Tibial artery (tissue), 4 donors: ENCODE measurements around the gene CDC73.
A peak's percentile ranks its signal among the peaks of the same experiment; 100 is the strongest.

Experiments used
- DNase-seq, 2 donors: peaks; one replicate each; pipeline ENCODE4 v3.0.0-alpha.2; 2019
- H3K27ac ChIP-seq, 2 donors: fragments of 200-600 bp; sonication (generic) in 1 of 2; 1 replicate in 1 of 2; 2 replicates in 1 of 2; pipeline ENCODE4 v1.5.1; 2018 to 2019; ENCODE audit warnings: mild to moderate bottlenecking in 1 of 2
- H3K27me3 ChIP-seq, 2 donors: fragments of 200-600 bp; sonication (generic) in 1 of 2; one replicate each; pipeline versions ENCODE4 v1.5.1 to v1.6.0; 2016 to 2019
- H3K36me3 ChIP-seq, 3 donors: fragments of 200-600 bp; sonication (generic) in 2 of 3; one replicate each; pipeline ENCODE4 v1.5.1; 2016 to 2019; ENCODE audit warnings: mild to moderate bottlenecking in 2 of 3
- H3K4me1 ChIP-seq, 4 donors: fragments of 200-600 bp; sonication (generic) in 2 of 4; 1 replicate in 3 of 4; 2 replicates in 1 of 4; pipeline ENCODE4 v1.5.1; 2016 to 2019
- H3K4me3 ChIP-seq, 2 donors: fragments of 200-600 bp; sonication (generic) in 1 of 2; 1 replicate in 1 of 2; 2 replicates in 1 of 2; pipeline ENCODE4 v1.5.1; 2018 to 2019; ENCODE audit warnings: mild to moderate bottlenecking in 2 of 2
- H3K9me3 ChIP-seq, 3 donors: fragments of 200-600 bp; sonication (generic) in 1 of 3; one replicate each; pipeline ENCODE4 v1.5.1; 2016 to 2019
- CTCF ChIP-seq, 2 experiments: fragments of 200-600 bp in 1 of 2; fragments of 450-650 bp in 1 of 2; IDR thresholded peaks; one replicate each; pipeline ENCODE4 v1.5.1; 2017 to 2019; ENCODE audit warnings: antibody characterized with exemption in 2 of 2, mild to moderate bottlenecking in 1 of 2, moderate library complexity in 1 of 2
- intact Hi-C: fragments of 100-400 bp; cut with DNase I; formaldehyde crosslinking; loops from one replicate; pipeline ENCODE4 v1.15.0; 2023; ENCODE audit warnings: low total_unique reads

The CDC73 gene

GRCh38 chr1:193103759-193104501, 17.9 kb upstream of the CDC73 start:
- H3K27ac ChIP-seq = peak overlapping the region; percentile 93
- no peak for TF ChIP-seq CTCF (IDR thresholded peaks at IDR 0.05)
- intact Hi-C loops = loop anchor here (2.0 to 5.0 kb wide), 2 partner anchors 19 to 297 kb away; partner anchors contain the start of genes CDC73 and RGS2

GRCh38 chr1:193104502-193104906, 17.3 kb upstream of the CDC73 start:
- H3K27ac ChIP-seq = peak overlapping the region; percentile 93
- H3K36me3 ChIP-seq = peaks cover 2 to 9% (median 7%) of the 10 kb centered on the region in 3 donors
- peak; percentile 52 to 71 for DNase-seq
- H3K4me1 ChIP-seq = peaks cover 0 to 25% (median 14%) of the 10 kb centered on the region in 4 donors
- H3K4me3 ChIP-seq = peak overlapping the region; percentile 75 to 80
- H3K27me3 ChIP-seq = no peaks in the 10 kb centered on the region
- intact Hi-C loops = loop anchor here (2.0 to 5.0 kb wide), 2 partner anchors 18 to 297 kb away; partner anchors contain the start of genes CDC73 and RGS2
- no peaks in the 10 kb centered on the region for H3K9me3 ChIP-seq
- TF ChIP-seq CTCF (IDR thresholded peaks at IDR 0.05) = no peak

More at GRCh38 chr1:193103759-193104501, 17.9 kb upstream of the CDC73 start:
- Histone ChIP-seq H3K4me1 (peaks cover 0 to 25% (median 14%) of the 10 kb centered on the region in 4 donors), H3K27me3 (no peaks in the 10 kb centered on the region), H3K4me3 (peak overlapping the region; percentile 75 to 80), H3K9me3 (no peaks in the 10 kb centered on the region), H3K36me3 (peaks cover 7 to 14% (median 12%) of the 10 kb centered on the region in 3 donors)
- DNase-seq = no peak

- TF ChIP-seq CTCF (IDR thresholded peaks at IDR 0.05) = peak in 1 of 2 experiments; percentile 10
- peak; percentile 83 to 93 for DNase-seq
- Histone ChIP-seq H3K36me3 (peaks cover 0 to 2% (median under 1%) of the 10 kb centered on the region in 3 donors), H3K9me3 (no peaks in the 10 kb centered on the region), H3K27me3 (no peaks in the 10 kb centered on the region), H3K27ac (peak within 1 kb of the TSS; percentile 93), H3K4me3 (peak within 1 kb of the TSS; percentile 75 to 80), H3K4me1 (peaks cover 0 to 25% (median 14%) of the 10 kb centered on the region in 4 donors)
- intact Hi-C loops = loop anchor here (2.0 to 5.0 kb wide), 3 partner anchors 18 to 298 kb away; partner anchors contain the start of genes CDC73 and RGS2
These were observed 16.7 kb upstream of the CDC73 start, which contains the start of gene GLRX2 for GRCh38 chr1:193104907-193105820. TSS of gene GLRX2 (minus strand) at chr1:193105414. CDS start at chr1:193105382, 32 bp downstream.

GRCh38 chr1:193105821-193106177, 16.0 kb upstream of the CDC73 start:
- no peaks in the 10 kb centered on the region for H3K27me3 ChIP-seq
- H3K4me1 ChIP-seq = peaks cover 0 to 27% (median 14%) of the 10 kb centered on the region in 4 donors
- no peak for DNase-seq
- peak overlapping the region; percentile 75 to 80 for H3K4me3 ChIP-seq
- no peaks in the 10 kb centered on the region for H3K36me3 ChIP-seq
- H3K9me3 ChIP-seq = no peaks in the 10 kb centered on the region
- H3K27ac ChIP-seq = peak overlapping the region; percentile 93
- intact Hi-C loops = loop anchor here (2.0 to 5.0 kb wide), 2 partner anchors 17 to 43 kb away; partner anchors contain the start of gene CDC73
- TF ChIP-seq CTCF (IDR thresholded peaks at IDR 0.05) = no peak

GRCh38 chr1:193108471-193108870, 13.4 kb upstream of the CDC73 start:
- H3K36me3 ChIP-seq = no peaks in the 10 kb centered on the region
- no peaks in the 10 kb centered on the region for H3K27me3 ChIP-seq
- intact Hi-C loops = loop anchor here (5.0 kb wide), 1 partner anchor 46 kb away; no protein-coding TSS in a partner anchor
- H3K27ac ChIP-seq = no peak overlapping the region
- no peaks in the 10 kb centered on the region for H3K9me3 ChIP-seq
- no peak for TF ChIP-seq CTCF (IDR thresholded peaks at IDR 0.05)
- DNase-seq = no peak
- no peak overlapping the region for H3K4me3 ChIP-seq
- H3K4me1 ChIP-seq = peaks cover 0 to 32% (median 16%) of the 10 kb centered on the region in 4 donors
